NCI-H82 treated with DMSO at 0.1 percent for 48 hours (cell line): ENCODE data around the gene LAMTOR1.
"Not testable (repeated sequence)": the region's sequence is repeated elsewhere in the genome, so short reads cannot be mapped to it uniquely, and the experiment has no call there.

Experiments
- DNase-seq: peaks from one replicate; lab custom pipeline; 2025; ENCODE audit not compliant: unreplicated experiment; lab: John Stamatoyannopoulos, UW

LAMTOR1 gene

GRCh38 chr11:72102946-72103753, at the start of gene LAMTOR1:
Gene LAMTOR1 (minus strand): TSS chr11:72103297. CDS start chr11:72103224, 73 bp downstream.
- DNase-seq = peak; percentile 89

- no peak for DNase-seq
These were observed 47.8 kb upstream of the LAMTOR1 start for GRCh38 chr11:72150882-72151281.

- DNase-seq = no peak
These were observed 43.5 kb upstream of the LAMTOR1 start for GRCh38 chr11:72146625-72147024.

DNA sequence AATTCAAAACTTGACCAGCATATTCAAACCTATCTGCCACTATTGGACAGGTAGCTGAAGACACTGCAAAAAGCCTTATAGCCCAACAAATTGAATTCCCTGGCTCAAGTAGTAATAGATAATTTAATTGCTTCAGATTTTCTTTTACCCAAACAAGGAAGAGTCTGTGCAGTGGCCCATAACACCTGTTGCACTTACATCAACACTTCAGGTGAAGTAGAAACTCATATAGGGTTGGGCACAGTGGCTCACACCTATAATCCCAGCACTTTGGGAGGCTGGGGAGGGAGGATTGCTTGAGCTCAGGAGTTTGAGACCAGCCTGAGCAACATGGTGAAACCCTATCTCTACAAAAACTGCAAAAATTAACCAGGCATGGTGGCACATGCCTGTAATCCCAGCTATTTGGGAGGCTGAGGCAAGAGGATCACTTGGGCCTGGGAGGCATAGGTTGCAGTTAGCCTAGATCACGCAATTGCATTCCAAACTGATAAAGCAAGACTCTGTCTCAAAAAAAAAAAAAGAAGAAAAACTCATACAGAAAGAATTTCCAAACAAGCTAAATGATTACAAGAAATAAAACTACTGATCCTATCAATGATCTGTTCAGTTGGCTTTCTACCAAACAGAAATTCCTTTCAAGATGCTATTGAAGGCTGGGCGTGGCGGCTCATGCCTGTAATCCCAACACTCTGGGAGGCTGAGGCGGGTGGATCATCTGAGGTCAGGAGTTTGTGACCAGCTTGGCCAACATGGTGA, 41.9 kb upstream of the LAMTOR1 start:
- DNase-seq = no peak

DNA sequence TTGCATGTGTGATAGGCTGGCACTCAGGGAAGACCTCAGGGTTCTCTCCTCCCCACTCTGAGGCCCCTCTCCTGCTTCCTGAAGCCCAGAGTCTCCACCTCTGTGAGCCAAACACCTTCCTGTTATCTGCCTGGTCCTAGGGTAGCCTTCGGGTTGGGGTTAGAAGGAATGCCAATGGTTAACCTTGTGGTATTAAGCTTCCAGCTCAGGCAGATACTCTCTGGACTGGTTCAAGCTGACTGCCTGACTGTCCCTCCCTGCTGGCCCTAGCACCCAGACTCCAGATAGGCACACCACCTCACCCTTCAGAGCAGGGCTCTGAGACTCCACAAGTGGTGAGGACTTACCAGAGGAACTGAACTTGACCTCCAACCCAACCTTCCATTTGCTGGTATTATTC, 39.4 kb upstream of the LAMTOR1 start:
- not testable (repeated sequence) for DNase-seq

DNA sequence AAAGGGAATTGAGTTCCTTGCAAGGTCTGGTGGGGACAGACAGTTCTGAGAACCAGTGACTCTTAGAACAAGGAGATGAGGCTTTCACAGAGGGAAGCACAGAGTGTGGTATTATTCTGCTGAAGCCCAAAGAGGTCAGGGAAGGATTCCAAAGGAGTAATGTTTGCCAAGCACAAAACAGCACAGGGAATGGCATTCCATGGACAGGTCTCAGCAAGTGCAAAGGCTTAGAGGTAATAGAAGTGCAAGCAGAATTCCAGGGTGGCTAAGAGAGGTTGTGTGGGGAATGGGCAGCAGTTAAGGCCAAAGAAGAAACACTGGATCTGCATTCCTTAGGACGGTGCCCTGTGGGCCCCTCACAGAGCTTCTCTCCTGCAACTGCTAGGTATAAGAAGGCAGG, 39.0 kb upstream of the LAMTOR1 start:
- DNase-seq = not testable (repeated sequence)

- no peak for DNase-seq
These were observed 38.0 kb upstream of the LAMTOR1 start for GRCh38 chr11:72141066-72141465.

DNA sequence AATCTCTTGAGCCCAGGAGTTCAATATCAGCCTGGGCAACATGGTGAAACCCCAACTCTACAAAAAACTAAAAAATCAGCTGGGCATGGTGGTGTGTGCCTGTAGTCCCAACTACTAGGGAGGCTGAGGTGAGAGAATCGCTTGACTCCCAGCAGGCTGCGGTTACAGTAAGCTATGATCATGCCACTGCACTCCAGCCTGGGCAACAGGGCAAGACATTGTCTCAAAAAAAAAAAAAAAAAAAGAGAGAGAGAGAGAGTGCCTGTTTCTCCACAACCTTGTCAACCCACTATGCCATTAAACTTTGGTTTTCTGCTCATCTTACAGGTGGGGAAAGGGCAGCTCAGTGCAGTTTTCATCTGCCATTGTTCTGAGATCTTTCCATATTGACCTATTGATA, 37.6 kb upstream of the LAMTOR1 start:
- DNase-seq = no peak

- DNase-seq = no peak
These were observed 36.4 kb upstream of the LAMTOR1 start for GRCh38 chr11:72139500-72139899.

GRCh38 chr11:72138821-72139390, 35.8 kb upstream of the LAMTOR1 start:
- DNase-seq = no peak

DNA sequence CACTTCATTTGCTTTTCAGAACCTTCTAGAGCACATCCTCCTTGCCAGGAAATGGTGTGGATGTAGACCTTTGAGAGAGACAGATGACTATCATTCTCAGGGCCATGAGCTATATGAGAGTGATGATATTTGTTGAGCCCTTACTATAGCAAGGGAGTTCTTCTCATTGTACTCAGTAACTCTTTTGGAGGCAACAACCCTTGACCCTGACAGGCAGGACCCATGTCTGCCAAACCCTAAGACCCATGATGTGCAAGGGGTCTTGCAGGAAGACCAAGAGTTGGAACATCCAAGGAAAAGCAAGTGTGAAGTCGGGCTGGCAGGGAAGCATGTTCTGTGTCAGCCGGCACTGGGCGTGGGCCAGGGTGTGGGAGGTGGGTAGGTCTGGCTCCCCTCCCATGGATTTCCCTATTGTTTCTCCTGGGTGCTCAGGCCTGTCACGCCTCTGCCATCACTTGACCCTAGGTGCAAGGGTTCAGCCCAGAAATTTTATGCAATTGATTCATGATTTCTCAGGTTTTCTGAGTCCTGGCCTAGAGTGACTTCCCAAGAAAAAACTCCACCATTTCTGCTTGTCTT, 33.7 kb upstream of the LAMTOR1 start:
- DNase-seq = no peak

- DNase-seq = no peak
These were observed 33.0 kb upstream of the LAMTOR1 start for GRCh38 chr11:72135891-72136683.

GRCh38 chr11:72135473-72135872, 32.4 kb upstream of the LAMTOR1 start, which contains the start of gene FOLR3:
Gene FOLR3 (plus strand): TSS chr11:72135725. CDS start chr11:72135953, 228 bp downstream.
- DNase-seq = not testable (repeated sequence)

DNA sequence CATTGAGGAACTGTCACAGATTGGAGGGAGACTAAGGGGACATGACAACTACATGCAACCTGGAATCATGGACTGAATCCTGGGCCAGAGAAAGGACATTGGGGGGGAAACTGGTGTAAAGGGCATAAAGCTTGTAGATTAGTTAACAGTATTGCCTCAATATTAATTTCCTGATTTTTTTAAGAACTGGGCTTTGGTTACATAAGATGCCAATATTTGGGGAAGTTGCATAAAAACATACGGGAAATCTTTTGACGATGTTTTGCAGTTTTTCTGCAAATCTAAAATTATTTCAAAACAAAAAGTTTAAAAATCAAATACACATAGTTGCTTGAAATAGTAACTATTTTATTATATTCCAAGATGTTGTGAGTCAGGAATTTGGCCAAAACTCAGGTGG, 29.5 kb upstream of the LAMTOR1 start:
- no peak for DNase-seq

DNA sequence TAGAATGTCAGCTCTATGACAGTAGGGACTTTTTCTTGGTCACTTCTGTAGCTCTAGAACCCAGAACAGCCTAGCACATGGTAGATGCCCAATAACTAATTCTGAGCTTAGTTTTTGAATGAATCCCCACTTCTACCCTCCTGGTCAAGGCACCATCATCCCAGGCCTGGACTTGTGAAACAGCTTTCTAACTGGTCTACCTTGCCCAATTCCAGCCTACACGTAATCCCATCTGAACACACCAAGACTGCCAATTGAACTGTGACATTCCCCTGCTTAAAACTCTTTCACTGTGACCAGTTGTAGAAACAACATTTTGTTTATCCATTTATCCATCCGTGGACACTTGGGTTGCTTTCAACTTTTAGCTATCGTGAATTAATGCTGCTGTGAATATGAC, 26.3 kb upstream of the LAMTOR1 start:
- no peak for DNase-seq

GRCh38 chr11:72127923-72128322, 24.8 kb upstream of the LAMTOR1 start:
- no peak for DNase-seq

- DNase-seq = no peak
These were observed 22.9 kb upstream of the LAMTOR1 start for GRCh38 chr11:72125956-72126355.

GRCh38 chr11:72124046-72124445, 20.9 kb upstream of the LAMTOR1 start:
- no peak for DNase-seq

DNA sequence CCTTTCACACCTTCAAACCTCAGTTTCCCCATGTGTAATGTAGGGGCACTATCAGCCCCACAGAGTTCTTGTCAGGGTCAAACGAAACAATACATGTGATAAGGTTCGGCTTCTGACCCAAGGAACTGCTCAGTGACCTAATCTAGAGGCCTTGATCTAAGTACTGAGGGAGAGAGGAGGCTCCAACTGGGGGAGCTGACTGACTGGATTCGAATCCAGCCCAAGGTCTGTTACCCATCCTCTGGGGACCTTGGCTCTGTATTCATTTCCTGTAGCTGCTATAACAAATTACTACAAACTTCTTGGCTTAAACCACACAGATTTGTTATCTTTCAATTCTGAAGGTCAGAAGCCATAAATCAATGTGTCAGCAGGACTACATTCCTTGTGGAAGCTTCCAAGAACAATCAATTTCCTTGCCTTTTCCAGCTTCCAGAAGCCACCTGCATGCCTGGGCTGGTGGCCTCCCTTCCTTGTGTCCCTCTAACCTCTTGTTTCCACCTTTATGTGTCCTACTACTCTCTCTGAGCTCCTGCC, 20.1 kb upstream of the LAMTOR1 start:
- no peak for DNase-seq

DNA sequence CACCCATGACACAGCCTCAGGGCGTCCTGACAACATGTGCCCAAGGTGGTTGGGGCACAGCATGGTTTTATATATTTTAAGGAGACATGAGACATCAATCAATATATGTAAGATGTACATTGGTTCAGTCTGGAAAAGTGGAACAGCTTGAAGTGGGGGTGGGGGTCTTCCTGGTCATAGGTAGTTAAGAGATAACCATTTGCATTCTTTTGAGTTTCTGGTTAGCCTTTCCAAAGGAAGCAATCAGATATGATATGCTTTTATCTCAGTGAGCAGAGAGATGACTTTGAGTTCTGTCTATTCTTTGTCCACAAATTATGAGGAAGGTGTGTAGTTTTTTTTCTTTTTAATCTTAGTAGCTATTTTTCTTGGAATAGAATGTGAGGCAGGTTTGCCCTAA, 19.5 kb upstream of the LAMTOR1 start:
- no peak for DNase-seq
